SK-N-SH treated with all-trans-retinoic acid at 6 μM for 48 hours (cell line): ENCODE results near the gene NFATC4.

ENCODE experiments used
- ARNTL ChIP-seq: fragments of 450-650 bp; formaldehyde crosslinking; IDR thresholded peaks from 2 replicates; pipeline ENCODE4 v1.5.0; 2020; ENCODE audit warnings: low read depth, mild to moderate bottlenecking, moderate library complexity, borderline replicate concordance
- BACH2 ChIP-seq: fragments of 250-450 bp; sonication (Bioruptor Pico); IDR thresholded peaks from 2 replicates; pipeline ENCODE4 v1.9.0; 2021; ENCODE audit warnings: mild to moderate bottlenecking, borderline replicate concordance
- CSRNP3 ChIP-seq: fragments of 250-450 bp; sonication (Bioruptor Pico); IDR thresholded peaks from 2 replicates; pipeline ENCODE4 v1.5.1; 2021; ENCODE audit warnings: mild to moderate bottlenecking, moderate library complexity
- PATZ1 ChIP-seq: fragments of 250-450 bp; sonication (Bioruptor Pico); IDR thresholded peaks from 2 replicates; pipeline ENCODE4 v1.8.0; 2020; ENCODE audit warnings: mild to moderate bottlenecking, moderate library complexity, borderline replicate concordance

- TF ChIP-seq BACH2 (CRISPR knock-in tag) (no peak), CSRNP3 (CRISPR knock-in tag) (no peak), ARNTL (CRISPR knock-in tag) (no peak), PATZ1 (no peak)
Measured at GRCh38 chr14:24401810-24402702, 34.1 kb downstream of the NFATC4 start.
